Breast epithelium (tissue), 4 donors: ENCODE measurements around the gene FANCC. TPM values are rescaled to one million over a fixed set of nuclear protein-coding genes. Genes with fewer than 3 reads are reported as not detected.
"Not testable (repeated sequence)": the region's sequence is repeated elsewhere in the genome, so short reads cannot be mapped to it uniquely, and the experiment has no call there.

Source experiments
- DNase-seq, 2 donors: peaks; one replicate each; pipeline ENCODE4 v3.0.0-alpha.2; 2019; ENCODE audit warnings: low spot score in 2 of 2
- H3K27ac ChIP-seq, 2 donors: fragments of 200-600 bp; sonication (generic) in 1 of 2; one replicate each; pipeline ENCODE4 v1.5.1; 2016 to 2019; ENCODE audit warnings: mild to moderate bottlenecking in 1 of 2
- H3K27me3 ChIP-seq, 2 donors: fragments of 200-600 bp; sonication (generic) in 1 of 2; one replicate each; pipeline versions ENCODE4 v1.5.1 to v1.6.0; 2017 to 2019; ENCODE audit warnings: control low read depth in 1 of 2, mild to moderate bottlenecking in 1 of 2
- H3K36me3 ChIP-seq: fragments of 200-600 bp; one replicate; pipeline ENCODE4 v1.5.1; 2019
- H3K4me1 ChIP-seq, 2 donors: fragments of 200-600 bp; sonication (generic); one replicate each; pipeline ENCODE4 v1.5.1; 2016 to 2019; ENCODE audit warnings: control low read depth in 1 of 2
- H3K4me3 ChIP-seq, 3 donors: fragments of 200-600 bp; sonication (generic); 1 replicate in 2 of 3; 2 replicates in 1 of 3; pipeline ENCODE4 v1.5.1; 2016 to 2019; ENCODE audit warnings: mild to moderate bottlenecking in 3 of 3, moderate library complexity in 2 of 3
- H3K9me3 ChIP-seq, 2 donors: fragments of 200-600 bp; sonication (generic) in 1 of 2; one replicate each; pipeline ENCODE4 v1.5.1; 2016 to 2019; ENCODE audit warnings: control low read depth in 1 of 2
- CTCF ChIP-seq, 3 donors: fragments of 450-650 bp; IDR thresholded peaks; one replicate each; pipeline ENCODE4 v1.5.1; 2016 to 2017; ENCODE audit warnings: antibody characterized with exemption in 3 of 3, mild to moderate bottlenecking in 3 of 3, moderate library complexity in 3 of 3
- POLR2A ChIP-seq: fragments of 450-650 bp; IDR thresholded peaks from one replicate; pipeline ENCODE4 v1.6.1; 2016; ENCODE audit warnings: antibody characterized with exemption, mild to moderate bottlenecking, moderate library complexity
- POLR2AphosphoS5 ChIP-seq, 3 donors: sonication (generic); formaldehyde crosslinking; IDR thresholded peaks; one replicate each; pipeline ENCODE4 v1.6.1; 2017; ENCODE audit warnings: antibody characterized with exemption in 3 of 3
- intact Hi-C: fragments of 100-400 bp; cut with DNase I; formaldehyde crosslinking; loops from one replicate; pipeline ENCODE4 v1.15.1; 2023; ENCODE audit warnings: low total_unique reads
- total RNA-seq, 3 donors: library from RNA; depleted of rRNA; stranded (reverse); fragments of >200 nt; gene quantifications; one replicate each; pipeline ENCODE4 v1.1.0, GENCODE V29; 2016

FANCC gene
- total RNA-seq, 3 donors from 2014 or later: 4.2 to 11.4 (median 9.2) TPM

DNA sequence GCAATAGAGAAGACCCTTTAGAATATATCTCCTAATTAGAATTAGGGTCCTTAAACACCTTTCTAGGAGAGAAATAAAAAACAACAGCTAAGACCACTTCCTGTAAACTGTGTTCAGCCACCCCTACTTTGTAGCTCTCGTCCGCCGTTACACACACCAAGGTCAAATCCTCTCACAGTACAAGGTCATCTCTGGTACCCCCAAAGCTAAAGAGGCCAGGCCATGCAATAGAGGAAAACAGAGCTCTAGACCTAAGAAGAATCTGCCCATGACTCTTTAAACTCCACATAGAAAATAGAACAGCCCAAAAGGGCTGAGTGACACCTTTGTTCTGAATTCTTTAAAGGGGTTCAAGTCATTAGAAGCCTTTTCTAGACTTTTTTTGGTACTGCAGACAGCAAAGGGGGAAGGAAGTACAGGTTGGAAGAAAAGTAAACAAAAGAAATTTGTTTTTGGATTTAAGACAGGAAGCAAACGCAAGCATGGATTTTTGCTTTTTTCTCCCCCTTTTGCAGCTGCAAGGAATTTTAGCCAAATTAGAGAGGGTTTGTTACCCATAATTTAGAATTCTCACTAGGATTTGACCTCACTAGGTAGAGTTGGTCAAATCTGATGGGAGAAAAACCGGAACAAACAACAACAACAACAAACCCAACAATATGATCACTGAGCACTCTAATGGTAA lies 13.4 kb upstream of the FANCC start:
- TF ChIP-seq POLR2A: no peak
- TF ChIP-seq CTCF (IDR thresholded peaks at IDR 0.05): no peak
- TF ChIP-seq POLR2AphosphoS5 (IDR thresholded peaks at IDR 0.05): no peak
- no peaks in the 10 kb centered on the region for H3K27me3 ChIP-seq
- no peak for DNase-seq
- intact Hi-C loops: loop anchor here (5.0 kb wide), 1 partner anchor 561 kb away; no protein-coding TSS in a partner anchor
- H3K36me3 ChIP-seq: no peaks in the 10 kb centered on the region
- H3K4me3 ChIP-seq: no peak overlapping the region
- no peaks in the 10 kb centered on the region for H3K4me1 ChIP-seq
- no peak overlapping the region for H3K27ac ChIP-seq
- peaks cover 7 to 10% of the 10 kb centered on the region in 2 donors for H3K9me3 ChIP-seq

DNA sequence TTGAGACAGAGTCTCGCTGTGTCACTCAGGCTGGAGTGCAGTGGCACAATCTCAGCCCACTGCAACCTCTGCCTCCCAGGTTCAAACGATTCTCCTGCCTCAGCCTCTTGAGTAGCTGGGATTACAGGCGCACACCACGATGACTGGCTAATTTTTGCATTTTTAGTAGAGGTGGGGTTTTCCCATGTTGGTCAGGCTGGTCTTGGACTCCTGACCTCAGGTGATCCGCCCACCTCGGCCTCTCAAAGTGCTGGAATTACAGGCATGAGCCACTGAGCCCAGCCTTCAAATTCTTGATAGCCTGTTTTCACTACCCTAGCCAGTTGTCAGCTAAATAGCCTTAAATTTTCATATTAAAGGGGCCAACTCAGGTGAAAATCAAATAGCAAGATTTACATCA lies 11.6 kb upstream of the FANCC start:
- H3K27ac ChIP-seq, H3K36me3 ChIP-seq, H3K27me3 ChIP-seq, H3K4me1 ChIP-seq, H3K4me3 ChIP-seq, DNase-seq, intact Hi-C loops: not testable (repeated sequence)
- H3K9me3 ChIP-seq: peaks cover 7 to 17% of the 10 kb centered on the region in 2 donors

- DNase-seq: no peak
- Histone ChIP-seq H3K27ac (no peak overlapping the region), H3K9me3 (peaks cover 7 to 17% of the 10 kb centered on the region in 2 donors), H3K36me3 (no peaks in the 10 kb centered on the region), H3K4me1 (no peaks in the 10 kb centered on the region), H3K4me3 (no peak overlapping the region), H3K27me3 (no peaks in the 10 kb centered on the region)
- no peak for TF ChIP-seq POLR2AphosphoS5 (IDR thresholded peaks at IDR 0.05)
- no peak for TF ChIP-seq POLR2A
- no peak for TF ChIP-seq CTCF (IDR thresholded peaks at IDR 0.05)
- intact Hi-C loops: no loop called here
Measured at GRCh38 chr9:95327239-95327865, 9.8 kb upstream of the FANCC start.

- Histone ChIP-seq H3K36me3 (no peaks in the 10 kb centered on the region), H3K9me3 (peaks cover 7 to 17% of the 10 kb centered on the region in 2 donors), H3K27me3 (no peaks in the 10 kb centered on the region), H3K4me1 (no peaks in the 10 kb centered on the region), H3K27ac (no peak overlapping the region), H3K4me3 (no peak overlapping the region)
- TF ChIP-seq CTCF (IDR thresholded peaks at IDR 0.05) (no peak), POLR2AphosphoS5 (IDR thresholded peaks at IDR 0.05) (no peak), POLR2A (no peak)
- DNase-seq: no peak
- intact Hi-C loops: no loop called here
Measured at GRCh38 chr9:95325221-95325620, 7.7 kb upstream of the FANCC start.

GRCh38 chr9:95317893-95318211 lies 343 bp upstream of the FANCC start:
- no peak for TF ChIP-seq POLR2A
- no peak for TF ChIP-seq POLR2AphosphoS5 (IDR thresholded peaks at IDR 0.05)
- TF ChIP-seq CTCF (IDR thresholded peaks at IDR 0.05): no peak
- intact Hi-C loops: no loop called here
- H3K4me1 ChIP-seq: no peaks in the 10 kb centered on the region
- peak overlapping the region; percentile 84 to 93 for H3K27ac ChIP-seq
- no peaks in the 10 kb centered on the region for H3K36me3 ChIP-seq
- H3K4me3 ChIP-seq: peak overlapping the region; percentile 85 to 95 (median 94)
- no peak for DNase-seq
- H3K27me3 ChIP-seq: no peaks in the 10 kb centered on the region
- no peaks in the 10 kb centered on the region for H3K9me3 ChIP-seq
